Large intestine (tissue), 3 donors: ENCODE measurements around the gene LAYN. TPM values are rescaled to one million over a fixed set of nuclear protein-coding genes. Genes with fewer than 3 reads are reported as not detected.

Experiments
- DNase-seq, 2 donors: peaks; one replicate each; pipeline versions ENCODE4 v3.0.0 to v3.0.0-alpha.2; 2013
- H3K27ac ChIP-seq: one replicate; pipeline ENCODE4 v1.5.1; 2013; ENCODE audit warnings: low read length
- H3K27me3 ChIP-seq: 2 replicates; pipeline ENCODE4 v1.6.1; 2013; ENCODE audit warnings: low read length; ENCODE audit not compliant: control insufficient read depth, insufficient read depth
- H3K36me3 ChIP-seq: 2 replicates; pipeline ENCODE4 v1.6.1; 2013; ENCODE audit warnings: low read length; ENCODE audit not compliant: control insufficient read depth, insufficient read depth
- H3K4me1 ChIP-seq: one replicate; pipeline ENCODE4 v1.6.1; 2013; ENCODE audit warnings: low read length; ENCODE audit not compliant: control insufficient read depth, insufficient read depth
- H3K4me3 ChIP-seq: one replicate; pipeline ENCODE4 v1.5.1; 2013; ENCODE audit warnings: low read length
- H3K9me3 ChIP-seq: one replicate; pipeline ENCODE4 v1.6.1; 2013; ENCODE audit warnings: mild to moderate bottlenecking, low read depth, low read length, moderate library complexity; ENCODE audit not compliant: control insufficient read depth
- WGBS: methylation state at CpG from one replicate; pipeline ENCODE4 v1.1.5; 2013; ENCODE audit warnings: low lambda C conversion rate; ENCODE audit not compliant: insufficient coverage; 5-methylcytosine and 5-hydroxymethylcytosine counted together
- polyA plus RNA-seq: library from polyadenylated mRNA; unstranded; fragments of 120-200 nt; gene quantifications from one replicate; pipeline ENCODE4 v1.2.1, GENCODE V29; 2013

Gene LAYN
- polyA plus RNA-seq, 1 donor: 5.4 TPM

GRCh38 chr11:111605681-111606080 lies 65.2 kb downstream of the LAYN start:
- DNase-seq: no peak
- H3K27ac ChIP-seq: no peak overlapping the region
- H3K36me3 ChIP-seq: no peaks in the 10 kb centered on the region
- 100% methylated on average over 1 of the region's 4 CpGs for WGBS
- no peak overlapping the region for H3K4me3 ChIP-seq
- H3K27me3 ChIP-seq: no peaks in the 10 kb centered on the region
- H3K9me3 ChIP-seq: no peaks in the 10 kb centered on the region
- peaks cover 9% of the 10 kb centered on the region for H3K4me1 ChIP-seq

- no peak for DNase-seq
- peaks cover 9% of the 10 kb centered on the region for H3K4me1 ChIP-seq
Observed at GRCh38 chr11:111606986-111607385, 66.5 kb downstream of the LAYN start.

DNA sequence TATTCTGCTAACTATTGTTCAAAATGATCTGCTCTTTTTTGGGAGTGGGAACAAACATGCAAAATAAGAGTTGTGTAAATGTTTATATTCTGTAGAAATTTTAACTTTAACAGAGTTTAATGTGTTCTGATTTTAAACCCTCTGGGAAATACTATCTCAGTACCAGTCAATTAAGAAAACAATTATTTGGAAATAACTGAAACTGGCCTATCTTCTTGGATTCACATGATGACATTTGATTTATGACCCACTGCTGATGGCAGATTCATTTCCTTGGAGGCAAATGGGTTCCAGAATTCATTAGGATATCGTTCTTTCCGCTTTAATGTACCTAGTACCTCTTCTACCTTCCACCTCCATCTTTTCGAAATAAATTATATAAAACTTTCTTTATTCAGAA lies 67.2 kb downstream of the LAYN start:
- peaks cover 9% of the 10 kb centered on the region for H3K4me1 ChIP-seq
- H3K27ac ChIP-seq: no peak overlapping the region
- H3K27me3 ChIP-seq: no peaks in the 10 kb centered on the region
- DNase-seq: no peak
- no peaks in the 10 kb centered on the region for H3K9me3 ChIP-seq
- peaks cover 2% of the 10 kb centered on the region for H3K36me3 ChIP-seq
- 83% methylated on average over 3 of the region's 3 CpGs for WGBS
- H3K4me3 ChIP-seq: no peak overlapping the region

More at GRCh38 chr11:111606986-111607385, 66.5 kb downstream of the LAYN start:
- H3K4me3 ChIP-seq: no peak overlapping the region
- H3K9me3 ChIP-seq: no peaks in the 10 kb centered on the region
- H3K36me3 ChIP-seq: no peaks in the 10 kb centered on the region
- H3K27me3 ChIP-seq: no peaks in the 10 kb centered on the region
- H3K27ac ChIP-seq: no peak overlapping the region

Other genes starting within 250 kb of the LAYN start
- gene POU2AF3, start 242.2 kb upstream of the LAYN start, polyA plus RNA-seq: 17.2 TPM
- gene POU2AF1, start 161.4 kb upstream of the LAYN start, polyA plus RNA-seq: 1.2 TPM
- not detected for gene BTG4, start 28.3 kb upstream of the LAYN start, polyA plus RNA-seq
- gene HOATZ, start 25.9 kb upstream of the LAYN start, polyA plus RNA-seq: 0.01 TPM
- 21.6 TPM for gene SIK2, start 61.7 kb downstream of the LAYN start, polyA plus RNA-seq
- gene PPP2R1B, start 225.7 kb downstream of the LAYN start, polyA plus RNA-seq: 34.5 TPM